Measurements from ENCODE around the gene HOXD3. TPM values are rescaled to one million over a fixed set of nuclear protein-coding genes. Genes with fewer than 3 reads are reported as not detected.
A peak's percentile ranks its signal among the peaks of the same experiment; 100 is the strongest.

HOXD3 gene
- total RNA-seq, 2 donors from 2014 or later: 9.0 to 10.9 TPM

DNA sequence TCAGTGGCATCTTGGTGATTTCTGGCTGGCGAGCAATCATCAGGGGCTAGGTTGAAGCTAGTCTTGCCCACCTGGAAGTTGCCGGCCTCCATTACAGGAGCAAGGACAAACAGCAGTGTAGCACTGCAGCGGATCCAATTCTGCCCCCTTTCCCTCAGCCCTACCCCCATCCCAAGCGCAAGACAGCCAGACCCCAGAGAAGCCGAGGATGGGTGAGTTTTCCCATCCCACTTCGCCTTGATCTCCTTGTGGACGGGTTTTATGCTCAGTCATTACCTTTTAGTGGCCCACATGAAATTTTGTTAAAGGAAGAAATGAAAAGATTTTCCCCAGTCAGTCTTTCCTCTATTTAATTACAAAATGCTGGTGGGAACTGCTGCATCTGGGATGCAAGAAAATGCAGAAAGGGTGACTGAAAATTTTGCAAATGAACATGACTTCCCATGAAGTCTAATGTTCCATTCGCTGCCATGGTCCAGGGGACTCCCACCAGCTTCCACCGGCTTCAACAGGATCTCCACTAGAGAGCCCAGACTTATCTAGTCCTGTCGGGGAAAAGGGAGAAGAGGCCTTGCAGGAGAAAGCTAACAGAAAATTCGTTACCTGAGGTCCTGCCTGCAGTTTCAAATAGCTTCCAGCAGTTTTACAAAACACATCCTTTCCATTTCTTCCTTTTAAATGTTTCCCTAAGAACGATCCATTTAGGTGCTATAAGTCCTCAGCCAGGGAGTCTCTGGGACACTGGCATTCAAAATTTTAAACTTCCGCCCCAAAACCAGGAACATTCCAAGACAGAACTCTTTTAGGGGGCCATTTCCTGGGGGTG lies 36.5 kb upstream of the HOXD3 start:
- DNase-seq (ENCODE audit: low spot score): no peak
- intact Hi-C loops (cut with DNase I): no loop called here

- DNase-seq (ENCODE audit: low spot score): no peak
- intact Hi-C loops (cut with DNase I): no loop called here
Measured at GRCh38 chr2:176121190-176122051, 35.7 kb upstream of the HOXD3 start.

GRCh38 chr2:176122052-176122682 lies 34.9 kb upstream of the HOXD3 start:
- DNase-seq (ENCODE audit: low spot score): no peak
- intact Hi-C loops (cut with DNase I): no loop called here

GRCh38 chr2:176122683-176123410 lies 34.3 kb upstream of the HOXD3 start, which contains the start of gene HOXD9:
Gene HOXD9, plus strand, starts transcription at chr2:176122719. Its CDS starts 50 bp downstream, at chr2:176122769.
- intact Hi-C loops (cut with DNase I): no loop called here
- DNase-seq (ENCODE audit: low spot score): peak; percentile 94

DNA sequence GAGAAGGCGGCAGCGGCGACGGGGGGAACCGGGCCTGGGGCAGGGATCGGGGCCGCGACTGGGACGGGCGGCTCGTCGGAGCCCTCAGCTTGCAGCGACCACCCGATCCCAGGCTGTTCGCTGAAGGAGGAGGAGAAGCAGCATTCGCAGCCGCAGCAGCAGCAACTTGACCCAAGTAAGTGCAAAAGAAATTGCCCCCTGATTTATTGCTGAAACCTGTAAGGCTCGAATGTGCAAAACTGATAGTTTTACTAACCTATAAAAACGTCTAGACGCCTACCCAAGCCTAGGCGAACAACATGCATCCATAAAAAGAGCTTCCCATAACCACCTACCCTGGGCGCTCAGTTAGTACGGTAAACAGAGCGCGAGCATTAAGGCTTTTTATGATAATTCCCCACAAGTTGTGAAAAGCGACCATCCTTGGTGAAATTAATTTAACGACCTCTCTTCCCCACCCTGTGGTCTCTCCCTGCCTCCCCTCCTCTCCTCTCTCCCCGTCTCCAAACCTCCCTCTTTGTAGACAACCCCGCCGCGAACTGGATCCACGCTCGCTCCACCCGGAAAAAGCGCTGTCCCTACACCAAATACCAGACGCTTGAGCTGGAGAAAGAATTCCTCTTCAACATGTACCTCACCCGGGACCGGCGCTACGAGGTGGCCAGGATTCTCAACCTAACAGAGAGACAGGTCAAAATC lies 33.5 kb upstream of the HOXD3 start:
- peak; percentile 74 for DNase-seq (ENCODE audit: low spot score)
- intact Hi-C loops (cut with DNase I): loop anchor here in 1 of 2 donors (2.0 kb wide), 1 partner anchor 689 kb away; no protein-coding TSS in a partner anchor

GRCh38 chr2:176124110-176124946 lies 32.8 kb upstream of the HOXD3 start:
- intact Hi-C loops (cut with DNase I): loop anchor here in 1 of 2 donors (2.0 kb wide), 1 partner anchor 688 kb away; no protein-coding TSS in a partner anchor

DNA sequence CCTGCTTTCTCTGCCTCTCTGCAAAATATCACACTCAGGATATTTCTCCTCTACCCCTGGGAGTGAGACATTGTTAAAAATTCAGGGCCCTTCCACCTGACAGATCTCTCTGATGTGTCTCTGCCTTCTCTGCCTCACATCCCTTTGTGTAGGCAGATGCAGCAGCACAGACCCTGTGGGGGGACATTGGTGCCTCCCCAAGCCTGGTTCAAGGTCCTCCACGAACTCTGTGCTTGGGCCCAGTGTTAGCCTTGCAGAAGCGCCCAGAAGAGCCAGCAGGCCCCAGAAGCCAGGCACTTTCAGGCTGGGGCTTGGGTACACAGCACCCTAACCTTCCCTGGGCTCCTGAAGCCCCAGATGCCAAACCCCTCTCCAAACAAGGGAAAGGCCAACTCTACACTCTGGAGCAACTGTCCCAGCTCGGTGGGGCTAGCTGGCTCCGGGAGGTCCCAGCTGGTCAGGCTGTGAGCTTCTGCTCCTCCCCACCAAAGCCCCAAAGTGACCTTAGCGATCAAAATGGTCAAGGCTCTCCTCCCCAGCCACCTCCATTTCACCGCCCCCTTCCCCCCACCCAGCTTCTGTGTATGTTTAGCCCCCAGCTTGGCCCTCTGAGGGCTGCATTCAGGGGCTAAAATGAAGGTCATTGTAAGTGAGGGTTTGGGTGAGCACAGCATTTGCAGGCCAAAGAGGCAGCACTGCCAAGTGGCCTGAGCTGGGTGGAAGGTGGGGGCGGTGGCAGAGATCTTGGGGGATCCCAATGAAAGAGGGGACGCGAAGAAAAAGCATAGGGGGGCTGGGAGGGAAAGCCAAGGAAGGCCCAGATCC lies 31.9 kb upstream of the HOXD3 start:
- no peak for DNase-seq (ENCODE audit: low spot score)
- intact Hi-C loops (cut with DNase I): loop anchor here (2.0 to 5.0 kb wide), 4 partner anchors 687 to 1037 kb away; no protein-coding TSS in a partner anchor

More at GRCh38 chr2:176124110-176124946, 32.8 kb upstream of the HOXD3 start:
- DNase-seq (ENCODE audit: low spot score): peak; percentile 73

DNA sequence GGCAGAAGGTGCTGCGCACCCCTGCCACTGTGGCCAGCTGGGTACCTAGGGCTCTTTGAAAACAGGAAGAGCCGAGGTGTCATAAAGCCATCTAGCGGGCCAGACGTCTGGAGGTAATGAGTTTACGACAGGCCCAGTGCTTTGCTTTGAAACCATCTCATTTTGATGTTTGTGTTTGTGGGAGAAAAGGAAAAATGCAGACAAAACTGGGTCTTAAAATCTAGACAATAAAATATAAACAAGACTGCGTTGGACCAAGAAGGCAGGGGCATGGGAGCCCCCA lies 31.4 kb upstream of the HOXD3 start:
- intact Hi-C loops (cut with DNase I): loop anchor here (2.0 to 5.0 kb wide), 4 partner anchors 687 to 1037 kb away; no protein-coding TSS in a partner anchor
- no peak for DNase-seq (ENCODE audit: low spot score)

DNA sequence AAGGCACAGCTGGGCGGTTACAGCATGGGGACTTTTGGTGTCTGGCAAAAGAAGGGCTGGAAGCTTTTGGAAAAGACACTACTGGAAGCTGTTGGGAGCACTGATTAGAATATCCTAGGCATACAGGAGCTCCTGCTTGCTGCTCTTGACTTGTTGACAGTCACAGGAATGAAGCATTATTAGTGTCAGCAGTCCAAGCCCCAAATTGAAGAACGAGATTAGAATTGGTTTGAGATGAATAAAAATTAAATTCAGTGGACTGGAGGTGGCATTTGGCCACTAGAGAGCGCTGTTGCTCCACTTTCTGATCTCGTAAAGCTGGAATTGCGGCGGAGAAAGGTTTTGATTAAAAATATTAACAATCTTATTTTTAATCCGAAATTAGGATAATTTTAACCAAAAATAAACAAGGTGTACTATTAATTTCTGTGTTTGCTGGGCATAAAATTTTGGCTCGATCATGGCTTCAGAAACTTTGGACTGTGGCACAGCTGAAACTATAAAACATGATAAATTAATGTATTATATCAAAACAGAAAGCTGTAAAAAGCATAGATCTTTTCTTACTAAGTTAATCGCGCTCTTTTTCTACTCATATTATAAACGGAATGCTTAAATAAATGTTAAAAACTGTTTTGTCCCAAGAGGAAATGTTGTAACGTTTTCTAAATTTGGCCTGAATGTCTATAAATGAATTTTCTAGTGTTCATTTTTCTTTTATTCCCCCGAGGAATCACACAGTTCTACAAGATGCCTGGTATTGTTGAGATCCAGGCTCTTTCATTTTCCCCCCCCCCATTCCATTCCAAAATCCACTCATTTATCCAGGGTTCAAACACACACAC lies 30.0 kb upstream of the HOXD3 start:
- DNase-seq (ENCODE audit: low spot score): no peak
- intact Hi-C loops (cut with DNase I): loop anchor here in 1 of 2 donors (5.0 kb wide), 3 partner anchors 685 to 1035 kb away; no protein-coding TSS in a partner anchor

DNA sequence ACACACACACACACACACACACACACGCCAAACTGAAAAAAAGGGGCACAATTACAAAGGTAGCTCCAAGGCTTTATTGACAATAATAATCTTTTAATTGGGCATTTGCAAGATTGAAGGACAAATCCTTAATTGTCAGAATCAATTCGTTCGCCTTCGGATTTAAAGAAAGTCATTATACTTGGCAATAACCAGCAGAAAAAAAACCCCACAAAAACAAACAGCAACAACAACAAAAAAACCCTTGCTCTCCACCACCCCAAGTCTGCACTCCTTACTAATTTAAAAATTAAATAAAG lies 29.4 kb upstream of the HOXD3 start:
- no peak for DNase-seq (ENCODE audit: low spot score)
- intact Hi-C loops (cut with DNase I): loop anchor here (2.0 to 5.0 kb wide), 4 partner anchors 685 to 1035 kb away; no protein-coding TSS in a partner anchor

DNA sequence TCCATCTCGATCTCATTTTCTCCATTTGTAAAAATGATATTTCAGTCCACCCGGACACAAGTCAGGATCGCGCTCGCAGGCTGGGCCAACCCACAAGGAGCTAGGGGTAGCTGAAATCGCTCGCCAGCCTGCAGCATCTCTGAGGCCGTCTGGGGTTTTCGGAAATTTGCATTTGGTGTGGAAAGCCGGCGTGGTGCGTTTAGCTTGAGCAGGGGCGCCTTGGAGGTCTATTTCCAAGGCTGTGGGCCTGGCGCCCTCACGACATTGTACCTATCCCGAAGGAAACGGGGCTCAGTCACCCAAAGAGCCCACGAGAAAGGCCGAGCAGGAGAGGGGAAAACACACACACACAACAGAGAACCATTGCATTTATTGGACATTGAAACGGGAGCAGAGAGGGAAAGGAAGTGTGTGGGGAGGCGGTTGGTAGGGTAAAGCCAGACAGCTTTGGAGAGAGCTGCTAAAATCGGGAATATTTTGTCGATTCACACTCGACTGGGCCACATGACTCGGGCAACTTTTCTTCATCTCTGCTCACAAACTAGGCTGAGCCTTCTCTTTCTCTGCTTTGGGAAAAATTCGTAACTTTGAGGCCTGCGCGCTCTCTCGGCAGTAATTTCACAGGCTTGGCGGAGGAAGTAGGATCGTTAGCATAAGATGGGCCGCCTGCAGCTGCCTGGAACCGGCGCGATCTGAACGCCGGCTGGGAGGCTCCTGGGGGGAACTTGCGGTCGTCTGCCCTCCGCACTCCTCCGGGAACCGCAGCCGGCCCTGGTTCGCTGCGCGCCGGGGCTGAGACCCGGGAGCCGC lies 28.7 kb upstream of the HOXD3 start:
- peak; percentile 83 for DNase-seq (ENCODE audit: low spot score)
- intact Hi-C loops (cut with DNase I): loop anchor here (2.0 to 5.0 kb wide), 4 partner anchors 684 to 1034 kb away; no protein-coding TSS in a partner anchor

DNA sequence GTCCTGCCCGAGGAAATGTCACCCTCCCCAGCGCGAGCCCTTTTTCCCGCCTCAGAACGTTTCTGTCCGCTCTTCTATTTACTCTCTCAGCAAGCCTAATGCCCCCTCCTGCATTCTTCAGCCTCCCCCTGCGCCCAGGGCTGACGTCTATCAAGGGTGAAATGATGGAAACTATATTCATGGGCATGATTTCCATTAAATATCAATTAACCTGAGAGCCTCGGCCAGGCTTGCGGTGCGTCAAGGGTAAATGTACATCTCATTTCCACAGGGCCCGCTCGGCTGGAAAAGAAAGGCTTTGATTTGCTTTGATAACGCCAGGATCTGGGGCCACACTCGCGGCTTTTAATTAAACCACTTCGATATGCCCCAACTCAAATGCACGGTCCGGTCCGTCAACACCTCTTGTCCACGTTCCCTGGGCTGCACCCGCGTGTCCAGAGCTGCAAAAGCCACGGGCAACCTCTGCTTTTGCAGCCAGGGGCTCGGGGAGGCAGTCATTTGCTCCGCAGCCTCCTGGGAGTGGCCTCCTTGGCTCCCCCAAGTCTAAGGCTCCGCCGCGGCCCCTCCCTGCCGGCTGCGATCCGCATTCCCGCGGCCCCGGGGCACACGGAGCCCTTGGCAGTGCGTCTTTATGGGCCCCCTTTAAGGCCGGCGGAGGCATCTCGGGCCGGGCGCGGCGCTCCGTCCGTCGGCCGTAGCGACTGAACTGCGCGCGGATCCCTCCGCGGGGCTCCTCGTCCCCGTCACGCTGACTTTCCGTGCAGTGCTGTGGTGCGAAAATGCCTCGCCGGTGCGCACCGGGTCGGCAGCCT lies 27.9 kb upstream of the HOXD3 start, which contains the start of gene HOXD8:
HOXD8 (plus strand) TSS at position 724 of the 815 bp plus-strand sequence. CDS start 662 bp downstream, outside the sequence.
- intact Hi-C loops (cut with DNase I): loop anchor here (2.0 to 5.0 kb wide), 4 partner anchors 683 to 1033 kb away; no protein-coding TSS in a partner anchor
- DNase-seq (ENCODE audit: low spot score): peak; percentile 95

DNA sequence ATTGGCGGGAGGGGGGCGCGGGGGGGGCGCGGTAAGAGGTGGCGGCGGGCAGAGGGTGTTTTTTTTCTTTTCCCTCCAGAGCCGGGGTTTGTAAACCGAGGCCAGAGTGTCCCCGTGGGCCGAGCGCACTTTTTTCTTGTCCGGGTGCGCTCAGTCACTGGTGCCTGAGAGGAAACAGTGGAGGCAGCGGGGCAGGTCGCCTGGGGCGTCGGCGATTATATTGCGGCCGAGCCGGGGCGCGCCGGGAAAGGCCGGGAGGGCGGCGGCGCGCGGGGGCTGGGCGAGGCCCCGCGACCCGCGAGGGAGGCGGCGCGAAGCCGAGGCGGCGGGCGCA lies 27.3 kb upstream of the HOXD3 start:
- DNase-seq (ENCODE audit: low spot score): peak; percentile 86
- intact Hi-C loops (cut with DNase I): loop anchor here (2.0 to 5.0 kb wide), 4 partner anchors 683 to 1033 kb away; no protein-coding TSS in a partner anchor
